HG03558 (cell line): ENCODE measurements around the gene HDX.
"Not testable (repeated sequence)": the region's sequence is repeated elsewhere in the genome, so short reads cannot be mapped to it uniquely, and the experiment has no call there.

ENCODE experiments used
- ATAC-seq: cut with Tn5 transposase; IDR thresholded peaks from one replicate; pipeline ENCODE4 v1.9.1; 2021; ENCODE audit warnings: moderate number of reproducible peaks; ENCODE audit not compliant: unreplicated experiment; ENCODE audit errors: extremely low read depth

The HDX gene

DNA sequence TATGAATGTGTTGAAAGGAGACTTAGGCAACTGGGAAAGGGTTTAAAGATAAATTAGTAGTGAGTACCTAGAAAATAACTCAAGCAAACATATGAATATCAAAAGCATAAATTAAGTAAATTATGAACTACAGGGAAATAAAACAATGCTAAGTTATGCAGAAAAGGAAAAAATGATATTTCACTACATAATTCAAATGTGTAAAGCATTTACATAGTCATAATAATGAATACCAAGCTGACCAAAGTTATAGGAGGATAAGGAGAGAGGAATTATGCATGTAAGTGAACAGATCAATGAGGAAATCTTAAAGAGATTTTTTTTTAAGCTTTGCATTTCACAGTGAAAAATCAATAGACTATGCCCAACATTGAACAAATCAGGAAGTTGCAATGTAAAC, 145.0 kb downstream of the HDX start:
- ATAC-seq, result no peak

DNA sequence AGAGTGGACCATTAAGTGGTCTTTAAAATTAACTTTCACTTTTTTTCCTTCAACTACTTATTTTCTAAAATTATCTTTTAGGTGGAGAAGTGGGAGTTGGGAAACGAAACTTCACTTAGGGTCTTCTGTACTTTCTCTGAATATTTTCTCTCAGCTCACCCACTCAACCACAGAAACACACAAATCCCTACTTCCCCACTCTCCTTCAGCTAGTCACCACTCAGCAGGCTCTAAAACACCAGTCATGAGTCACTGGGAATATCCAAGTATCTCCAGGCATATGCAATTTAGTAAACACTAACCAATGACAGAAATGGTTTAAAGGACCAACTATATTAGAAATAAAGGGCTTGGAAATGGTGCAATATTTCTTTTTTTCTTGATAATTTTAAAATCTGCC, 161.3 kb downstream of the HDX start:
- ATAC-seq, result no peak

DNA sequence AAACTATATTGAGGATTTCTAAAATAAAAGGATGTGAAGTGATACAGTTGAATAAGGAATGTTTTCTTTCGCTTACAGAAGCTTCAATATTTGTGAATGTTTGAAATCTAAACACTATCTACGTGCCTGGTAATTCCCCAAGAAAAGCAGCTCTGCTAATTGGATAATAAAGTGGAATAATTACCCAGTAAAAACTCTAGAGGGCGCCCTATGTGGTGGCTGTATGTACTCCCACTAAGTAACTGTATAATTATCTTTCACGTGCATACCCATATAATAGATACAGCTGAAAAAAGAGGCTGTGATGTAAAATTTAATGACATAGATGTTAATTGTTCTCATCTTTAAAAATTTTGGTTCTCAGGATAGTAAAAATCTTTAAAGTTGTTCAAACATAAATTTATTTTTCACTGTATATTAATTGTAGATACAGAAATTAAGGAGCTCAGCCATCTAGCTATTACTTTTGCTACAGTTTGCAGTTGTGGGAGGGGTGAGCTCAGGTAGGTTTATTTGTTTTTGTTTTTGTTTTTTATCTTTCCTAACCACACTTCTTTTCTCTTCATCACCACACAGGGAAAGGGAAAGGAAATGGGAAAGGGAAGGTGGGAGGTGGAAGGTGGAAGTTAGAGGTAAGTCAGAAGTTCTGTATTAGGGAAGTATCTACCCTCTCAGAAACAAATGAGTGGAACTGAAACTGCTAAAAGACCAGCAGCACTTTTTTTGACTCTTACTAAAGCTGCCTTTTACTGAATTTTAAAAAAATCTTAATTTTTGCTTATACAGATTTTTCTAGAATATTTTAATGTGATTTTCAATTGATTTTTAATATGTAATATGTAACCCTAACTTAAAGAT, 162.5 kb downstream of the HDX start:
- ATAC-seq, result peak; percentile 65

DNA sequence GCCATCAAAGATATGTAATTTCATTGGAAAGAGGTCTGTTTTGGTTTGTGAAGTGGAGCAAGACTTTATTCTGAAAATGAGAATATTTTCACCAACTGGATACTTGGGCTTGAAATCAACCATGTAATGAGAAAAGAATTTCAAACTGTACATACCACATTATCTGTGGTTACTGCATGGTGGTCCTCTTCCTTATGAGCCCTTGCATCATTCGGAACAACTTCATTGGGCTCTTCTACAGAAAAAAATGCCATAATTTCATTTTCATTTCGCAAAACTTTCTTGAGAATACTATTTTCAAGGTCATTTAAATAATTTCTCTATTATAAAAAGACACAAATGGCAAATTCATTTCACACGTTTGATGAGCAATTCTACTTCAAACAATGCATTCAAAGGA, 165.6 kb downstream of the HDX start:
- ATAC-seq, result no peak

DNA sequence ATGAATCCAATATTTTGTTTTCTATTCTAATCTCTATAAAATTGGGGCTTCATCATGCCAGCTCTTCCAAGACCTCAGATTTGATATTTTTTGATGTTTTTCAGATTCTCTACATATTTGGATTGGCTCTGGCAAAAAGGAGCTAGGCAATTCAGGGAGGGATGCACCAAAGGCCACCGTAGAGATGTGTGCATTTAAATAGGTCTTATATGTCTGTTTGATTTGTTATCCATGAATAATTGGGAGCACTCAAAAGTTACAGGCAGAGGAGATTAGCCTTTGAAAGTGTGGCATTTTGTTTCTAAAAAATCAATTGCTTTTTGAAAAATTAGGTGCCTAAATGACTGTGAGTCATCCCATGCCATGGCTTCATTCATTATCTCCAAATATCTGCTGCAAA, 167.1 kb downstream of the HDX start:
- ATAC-seq, result no peak

DNA sequence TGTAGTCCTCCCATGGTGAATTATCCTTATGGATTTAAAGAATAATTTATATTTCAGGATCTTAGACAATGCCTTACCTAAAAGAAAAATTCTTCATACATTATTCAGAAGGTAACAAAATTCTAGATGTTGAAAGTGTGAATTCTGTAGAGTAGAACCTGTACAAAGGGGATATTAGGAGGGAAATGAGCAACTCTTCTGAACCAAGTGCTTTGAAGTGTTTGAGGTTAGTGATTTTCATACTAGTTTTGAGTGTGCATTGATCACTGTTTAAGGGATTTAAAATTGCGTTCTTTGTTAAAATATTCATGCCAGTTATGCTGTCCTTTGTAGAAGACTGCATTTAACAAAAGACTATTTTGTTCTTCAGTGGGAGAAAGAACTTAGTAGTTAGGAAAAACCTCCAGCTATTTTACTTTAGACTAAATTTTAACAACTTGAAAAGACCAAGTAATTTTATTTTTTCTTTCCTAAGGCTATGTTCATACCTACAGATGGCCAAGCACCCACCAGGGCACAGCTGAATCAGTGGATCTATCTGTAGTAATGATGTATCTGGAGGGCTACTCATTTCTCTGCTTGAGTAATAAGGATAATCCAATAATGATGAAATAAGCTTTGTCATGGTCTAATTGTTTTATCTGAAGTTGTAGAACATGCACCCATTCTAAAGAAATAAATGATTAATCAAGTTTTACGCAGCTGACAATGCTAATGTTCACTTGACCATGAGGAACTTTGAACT, 180.0 kb downstream of the HDX start:
- no peak for ATAC-seq

DNA sequence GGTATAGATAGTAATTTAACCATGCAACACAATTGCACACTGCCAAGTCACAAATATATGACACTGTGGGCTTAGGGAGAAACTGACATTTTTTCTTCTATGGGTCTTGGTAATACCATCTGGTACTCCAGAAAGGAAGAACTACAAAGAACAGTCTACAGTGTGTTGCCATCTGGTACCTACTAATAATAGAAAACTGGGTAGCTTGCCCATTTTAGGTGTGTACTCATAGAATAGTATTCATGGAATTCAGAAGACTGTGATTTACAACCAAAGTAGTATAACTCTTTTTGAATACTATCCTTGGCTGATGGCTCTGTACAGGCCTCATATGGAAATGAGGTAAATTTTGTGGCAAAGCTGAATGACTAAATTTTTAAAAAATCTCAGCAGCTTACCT, 181.6 kb downstream of the HDX start:
- no peak for ATAC-seq

DNA sequence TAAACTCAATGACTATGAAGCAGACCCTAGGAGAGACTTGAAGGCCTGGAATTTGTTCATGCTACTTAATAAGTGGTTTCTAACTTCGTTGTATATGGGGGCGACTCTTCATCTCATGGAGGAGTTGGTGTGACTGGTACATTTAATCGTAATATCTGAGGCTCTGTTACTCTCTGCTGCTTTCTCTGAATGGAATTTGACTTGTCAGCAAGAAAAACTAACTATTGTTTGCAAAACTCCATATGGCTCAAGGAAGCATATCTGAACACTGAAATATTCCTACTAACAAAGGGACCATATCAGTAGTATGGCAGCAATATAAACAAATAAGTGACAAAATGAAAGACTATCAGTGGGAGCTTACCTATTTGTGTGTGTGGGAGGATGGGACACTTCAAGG, 182.2 kb downstream of the HDX start:
- ATAC-seq, result no peak

DNA sequence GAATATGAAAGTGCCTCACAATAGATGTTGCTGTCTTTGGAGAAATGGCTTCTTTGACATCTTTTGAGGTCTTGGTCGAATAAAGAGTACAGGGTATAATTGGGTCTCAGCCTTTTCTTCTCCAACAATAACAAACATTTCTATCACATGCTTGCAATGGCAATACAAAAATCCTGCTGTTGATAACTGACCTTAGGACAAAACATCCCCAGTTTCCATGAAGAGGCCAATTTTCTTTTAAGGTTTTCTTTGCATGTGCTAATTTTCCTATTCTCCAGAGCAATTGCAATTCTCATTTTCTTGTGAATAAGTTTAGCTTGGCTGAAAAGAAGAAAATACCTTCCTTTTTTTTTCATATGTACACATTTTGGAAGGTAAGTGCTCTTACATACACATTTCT, 183.6 kb downstream of the HDX start:
- no peak for ATAC-seq

DNA sequence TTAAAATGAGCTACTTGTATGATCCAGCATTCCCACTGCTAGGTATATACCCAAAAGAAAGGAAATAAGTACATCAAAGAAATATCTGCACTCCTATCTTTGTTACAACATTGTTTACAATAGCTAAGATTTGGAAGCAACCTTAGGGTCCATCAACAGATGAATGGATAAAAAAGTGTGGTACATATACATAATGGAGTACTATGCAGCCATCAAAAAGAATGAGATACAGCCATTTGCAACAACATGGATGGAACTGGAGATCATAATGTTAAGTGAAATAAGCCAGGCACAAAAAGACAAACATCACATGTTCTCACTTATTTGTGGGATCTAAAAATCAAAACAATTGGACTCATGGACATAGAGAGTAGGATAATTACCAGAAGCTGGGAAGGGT, 186.3 kb downstream of the HDX start:
- ATAC-seq, result not testable (repeated sequence)
